Cardiac muscle cell (in vitro differentiated cells and primary cell): ENCODE data around the gene ERGIC2. TPM values are rescaled to one million over a fixed set of nuclear protein-coding genes. Genes with fewer than 3 reads are reported as not detected.

Experiments
- DNase-seq, 2 donors: peaks; one replicate each; pipeline versions ENCODE4 v3.0.0 to v3.0.0-alpha.2; 2010 to 2017; ENCODE audit warnings: low read depth in 1 of 2, low spot score in 1 of 2
- H3K27ac ChIP-seq: fragments of 200-600 bp; sonication (generic); 2 replicates; pipeline ENCODE4 v1.5.1; 2016
- H3K27me3 ChIP-seq: fragments of 200-600 bp; sonication (generic); 2 replicates; pipeline ENCODE4 v1.6.0; 2016; ENCODE audit warnings: control low read depth
- H3K36me3 ChIP-seq: fragments of 200-600 bp; sonication (generic); 2 replicates; pipeline ENCODE4 v1.5.1; 2016; ENCODE audit warnings: control low read depth
- H3K4me1 ChIP-seq: fragments of 200-600 bp; sonication (generic); 2 replicates; pipeline ENCODE4 v1.8.1; 2017; ENCODE audit warnings: low read depth, mild to moderate bottlenecking, mixed run types
- H3K4me3 ChIP-seq: fragments of 200-600 bp; sonication (generic); 2 replicates; pipeline ENCODE4 v1.5.1; 2016; ENCODE audit warnings: mild to moderate bottlenecking
- H3K9me3 ChIP-seq: fragments of 200-600 bp; sonication (generic); 2 replicates; pipeline ENCODE4 v1.5.1; 2017; ENCODE audit warnings: low read depth, mild to moderate bottlenecking, control low read depth
- CTCF ChIP-seq: IDR thresholded peaks from 2 replicates; pipeline ENCODE4 v1.5.1; 2012; ENCODE audit warnings: low read depth, mild to moderate bottlenecking, low read length
- polyA plus RNA-seq: library from polyadenylated mRNA; unstranded; fragments of >200 nt; fragmentation: Nextera tagmentation; extraction: Ambion mirVana; gene quantifications from 2 replicates; pipeline ENCODE4 v1.2.1, GENCODE V29; 2016
- total RNA-seq: library from RNA; depleted of rRNA; stranded (reverse); fragments of >200 nt; gene quantifications from 2 replicates; pipeline ENCODE4 v1.2.3, GENCODE V29; 2016

The ERGIC2 gene
- total and polyA plus RNA-seq, 2 experiments from 2014 or later: 44.4 to 130 TPM

GRCh38 chr12:29310899-29311298 is 70.1 kb downstream of the ERGIC2 start:
- Histone ChIP-seq H3K36me3 (no peaks in the 10 kb centered on the region), H3K4me3 (no peak overlapping the region), H3K27ac (no peak overlapping the region), H3K4me1 (peaks cover 8% of the 10 kb centered on the region), H3K9me3 (no peaks in the 10 kb centered on the region), H3K27me3 (no peaks in the 10 kb centered on the region)
- TF ChIP-seq CTCF: no peak
- no peak for DNase-seq

GRCh38 chr12:29309320-29309902 is 71.6 kb downstream of the ERGIC2 start:
- DNase-seq: peak; percentile 13 to 55
- no peaks in the 10 kb centered on the region for H3K9me3 ChIP-seq
- no peaks in the 10 kb centered on the region for H3K4me1 ChIP-seq
- no peaks in the 10 kb centered on the region for H3K36me3 ChIP-seq
- H3K27ac ChIP-seq: no peak overlapping the region
- no peaks in the 10 kb centered on the region for H3K27me3 ChIP-seq
- TF ChIP-seq CTCF: peak; percentile 51
- no peak overlapping the region for H3K4me3 ChIP-seq

- Histone ChIP-seq H3K4me3 (no peak overlapping the region), H3K27ac (no peak overlapping the region), H3K27me3 (no peaks in the 10 kb centered on the region), H3K9me3 (no peaks in the 10 kb centered on the region), H3K36me3 (no peaks in the 10 kb centered on the region), H3K4me1 (no peaks in the 10 kb centered on the region)
- no peak for TF ChIP-seq CTCF
- DNase-seq: no peak
These were observed 74.3 kb downstream of the ERGIC2 start for GRCh38 chr12:29306682-29307081.

GRCh38 chr12:29306266-29306665 is 74.7 kb downstream of the ERGIC2 start:
- TF ChIP-seq CTCF: no peak
- H3K27me3 ChIP-seq: no peaks in the 10 kb centered on the region
- H3K9me3 ChIP-seq: no peaks in the 10 kb centered on the region

GRCh38 chr12:29304388-29304787 is 76.6 kb downstream of the ERGIC2 start:
- no peak for TF ChIP-seq CTCF
- Histone ChIP-seq H3K27ac (no peak overlapping the region), H3K27me3 (no peaks in the 10 kb centered on the region), H3K4me1 (no peaks in the 10 kb centered on the region), H3K9me3 (no peaks in the 10 kb centered on the region), H3K36me3 (no peaks in the 10 kb centered on the region), H3K4me3 (no peak overlapping the region)
- no peak for DNase-seq

More at GRCh38 chr12:29306266-29306665, 74.7 kb downstream of the ERGIC2 start:
- no peaks in the 10 kb centered on the region for H3K4me1 ChIP-seq
- no peaks in the 10 kb centered on the region for H3K36me3 ChIP-seq
- H3K4me3 ChIP-seq: no peak overlapping the region
- no peak for DNase-seq
- no peak overlapping the region for H3K27ac ChIP-seq
